ENCODE results near the gene CACNA1H. TPM values are rescaled to one million over a fixed set of nuclear protein-coding genes. Genes with fewer than 3 reads are reported as not detected.

Gene CACNA1H
- total and polyA plus RNA-seq, 2 experiments from 2014 or later: 9.1 TPM

DNA sequence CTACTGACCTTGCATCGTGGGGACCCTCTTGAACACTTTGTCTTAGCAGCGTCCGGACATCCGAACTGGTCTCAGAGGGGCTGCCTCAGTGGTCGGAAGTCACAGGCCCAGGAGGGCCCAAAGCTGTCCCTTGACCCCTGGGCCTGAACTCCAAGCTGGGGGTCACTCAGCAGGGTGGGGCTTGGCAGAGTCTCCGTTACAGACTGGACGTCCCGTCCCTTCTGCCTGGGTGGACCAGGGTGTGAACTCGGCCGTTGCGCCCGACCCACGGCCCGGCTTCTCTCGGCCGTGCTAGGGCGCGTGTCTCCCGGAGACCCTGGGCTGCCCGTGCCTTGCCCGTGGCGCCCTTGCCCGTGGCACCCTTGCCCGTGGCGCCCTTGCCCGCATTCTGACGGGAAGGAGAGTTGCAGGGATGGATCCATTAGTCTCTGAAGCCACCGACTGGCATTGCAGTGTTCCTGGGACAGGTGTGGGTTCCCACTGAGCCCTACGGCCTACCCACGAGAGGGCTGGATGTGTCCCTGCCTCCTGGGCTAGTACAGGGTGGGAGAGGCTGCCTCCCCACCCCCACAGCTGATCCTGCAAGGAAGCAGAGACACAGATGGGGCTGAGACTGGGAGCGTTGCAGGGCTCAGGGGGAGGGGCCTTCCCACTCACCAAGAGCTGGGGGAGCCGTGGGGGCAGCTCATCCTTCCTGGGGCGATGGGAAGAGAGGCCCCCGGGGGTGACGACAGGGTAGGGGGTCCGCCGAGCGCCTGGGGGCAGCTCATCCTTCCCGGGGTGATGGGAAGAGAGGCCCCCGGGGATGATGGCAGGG is 4.9 kb downstream of the CACNA1H start:
- H3K4me2 ChIP-seq: no peak overlapping the region
- peaks cover 30% of the 10 kb centered on the region for H3K4me1 ChIP-seq (ENCODE audit: insufficient read depth)
- no peak overlapping the region for H2AFZ ChIP-seq
- H3K4me3 ChIP-seq: no peak overlapping the region
- no peak for DNase-seq (ENCODE audit: low spot score)
- H3K27ac ChIP-seq: no peak overlapping the region
- peaks cover 10% of the 10 kb centered on the region for H4K20me1 ChIP-seq (ENCODE audit: insufficient read depth, poor library complexity, severe bottlenecking)
- H3K79me2 ChIP-seq: peaks cover 2% of the 10 kb centered on the region
- no peaks in the 10 kb centered on the region for H3K36me3 ChIP-seq (replicated peaks; ENCODE audit: insufficient read depth, low read depth)
- no peaks in the 10 kb centered on the region for H3K9me3 ChIP-seq (ENCODE audit: low read depth)
- WGBS (ENCODE audit: low lambda C conversion rate, missing lambda C conversion rate): 96% methylated on average over 31 of the region's 40 CpGs
- no peaks in the 10 kb centered on the region for H3K9me2 ChIP-seq (replicated peaks; ENCODE audit: insufficient read depth)
- peaks cover 8% of the 10 kb centered on the region for H3K27me3 ChIP-seq
- TF ChIP-seq EZH2phosphoT487 (IDR thresholded peaks at IDR 0.05; ENCODE audit: low read depth, severe bottlenecking, unreplicated experiment): no peak
- TF ChIP-seq, protein P1, sequence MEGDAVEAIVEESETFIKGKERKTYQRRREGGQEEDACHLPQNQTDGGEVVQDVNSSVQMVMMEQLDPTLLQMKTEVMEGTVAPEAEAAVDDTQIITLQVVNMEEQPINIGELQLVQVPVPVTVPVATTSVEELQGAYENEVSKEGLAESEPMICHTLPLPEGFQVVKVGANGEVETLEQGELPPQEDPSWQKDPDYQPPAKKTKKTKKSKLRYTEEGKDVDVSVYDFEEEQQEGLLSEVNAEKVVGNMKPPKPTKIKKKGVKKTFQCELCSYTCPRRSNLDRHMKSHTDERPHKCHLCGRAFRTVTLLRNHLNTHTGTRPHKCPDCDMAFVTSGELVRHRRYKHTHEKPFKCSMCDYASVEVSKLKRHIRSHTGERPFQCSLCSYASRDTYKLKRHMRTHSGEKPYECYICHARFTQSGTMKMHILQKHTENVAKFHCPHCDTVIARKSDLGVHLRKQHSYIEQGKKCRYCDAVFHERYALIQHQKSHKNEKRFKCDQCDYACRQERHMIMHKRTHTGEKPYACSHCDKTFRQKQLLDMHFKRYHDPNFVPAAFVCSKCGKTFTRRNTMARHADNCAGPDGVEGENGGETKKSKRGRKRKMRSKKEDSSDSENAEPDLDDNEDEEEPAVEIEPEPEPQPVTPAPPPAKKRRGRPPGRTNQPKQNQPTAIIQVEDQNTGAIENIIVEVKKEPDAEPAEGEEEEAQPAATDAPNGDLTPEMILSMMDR (IDR thresholded peaks at IDR 0.05; ENCODE audit: poor library complexity): no peak
- TF ChIP-seq EZH2 (IDR thresholded peaks at IDR 0.05; ENCODE audit: borderline replicate concordance): no peak

GRCh38 chr16:1158456-1159324 is 5.8 kb downstream of the CACNA1H start:
- TF ChIP-seq EZH2phosphoT487 (IDR thresholded peaks at IDR 0.05; ENCODE audit: low read depth, severe bottlenecking, unreplicated experiment) (no peak), EZH2 (IDR thresholded peaks at IDR 0.05; ENCODE audit: borderline replicate concordance) (no peak)
- TF ChIP-seq, protein P1 (IDR thresholded peaks at IDR 0.05; ENCODE audit: poor library complexity): no peak
- Histone ChIP-seq H3K36me3 (replicated peaks; ENCODE audit: insufficient read depth, low read depth) (no peaks in the 10 kb centered on the region), H3K27ac (no peak overlapping the region), H3K4me3 (no peak overlapping the region), H3K27me3 (peaks cover 8% of the 10 kb centered on the region), H2AFZ (no peak overlapping the region), H3K79me2 (peaks cover 2% of the 10 kb centered on the region), H3K9me2 (replicated peaks; ENCODE audit: insufficient read depth) (no peaks in the 10 kb centered on the region), H4K20me1 (ENCODE audit: insufficient read depth, poor library complexity, severe bottlenecking) (peaks cover 10% of the 10 kb centered on the region), H3K4me2 (no peak overlapping the region), H3K9me3 (ENCODE audit: low read depth) (no peaks in the 10 kb centered on the region), H3K4me1 (ENCODE audit: insufficient read depth) (peaks cover 30% of the 10 kb centered on the region)
- DNase-seq (ENCODE audit: low spot score): no peak
- WGBS (ENCODE audit: low lambda C conversion rate, missing lambda C conversion rate): 82% methylated on average over 51 of the region's 65 CpGs

DNA sequence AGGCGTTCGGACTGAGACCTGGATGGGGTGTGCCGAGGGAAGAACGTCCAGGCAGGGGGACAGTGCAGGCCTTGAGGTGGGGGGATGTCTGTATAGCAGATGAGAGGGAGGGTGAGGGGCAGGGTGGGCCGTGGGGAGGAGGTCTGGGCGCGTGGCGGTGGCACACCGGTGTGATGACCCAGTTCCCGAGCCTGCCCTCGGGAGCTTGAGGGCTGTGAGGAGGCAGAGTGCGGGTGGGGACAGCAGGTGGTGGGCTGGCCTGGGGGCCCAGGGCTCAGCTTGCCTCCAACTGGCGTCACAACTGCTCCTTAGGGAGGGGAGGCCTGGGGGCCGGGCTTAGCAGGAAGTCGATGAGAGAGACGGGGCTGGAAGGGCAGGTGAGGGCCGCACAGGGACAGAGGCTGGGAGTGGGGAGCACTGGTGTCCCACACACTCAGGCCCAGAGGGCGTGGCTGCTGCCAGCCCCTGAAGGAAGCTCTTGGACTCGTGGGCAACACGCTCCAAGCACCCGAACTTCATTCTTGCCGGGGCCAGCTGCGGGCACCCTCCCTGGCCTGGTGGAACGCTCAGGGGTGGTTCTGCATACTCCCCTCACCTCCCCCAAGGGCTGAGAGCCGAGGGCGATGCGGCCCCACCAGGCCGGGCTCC is 6.5 kb downstream of the CACNA1H start:
- Histone ChIP-seq H3K27me3 (peaks cover 5% of the 10 kb centered on the region), H3K9me3 (ENCODE audit: low read depth) (no peaks in the 10 kb centered on the region), H2AFZ (no peak overlapping the region), H3K36me3 (replicated peaks; ENCODE audit: insufficient read depth, low read depth) (no peaks in the 10 kb centered on the region), H3K4me1 (ENCODE audit: insufficient read depth) (peaks cover 23% of the 10 kb centered on the region), H3K4me3 (no peak overlapping the region), H4K20me1 (ENCODE audit: insufficient read depth, poor library complexity, severe bottlenecking) (peaks cover 10% of the 10 kb centered on the region), H3K79me2 (peaks cover 2% of the 10 kb centered on the region), H3K9me2 (replicated peaks; ENCODE audit: insufficient read depth) (no peaks in the 10 kb centered on the region), H3K27ac (no peak overlapping the region), H3K4me2 (peak overlapping the region; percentile 27)
- no peak for DNase-seq (ENCODE audit: low spot score)
- WGBS (ENCODE audit: low lambda C conversion rate, missing lambda C conversion rate): 68% methylated on average over 15 of the region's 28 CpGs
- TF ChIP-seq, protein P1 (IDR thresholded peaks at IDR 0.05; ENCODE audit: poor library complexity): no peak
- TF ChIP-seq EZH2 (IDR thresholded peaks at IDR 0.05; ENCODE audit: borderline replicate concordance) (no peak), EZH2phosphoT487 (IDR thresholded peaks at IDR 0.05; ENCODE audit: low read depth, severe bottlenecking, unreplicated experiment) (no peak)
